A549 treated with CpdA at 1 μM for 4 hours (cell line): ENCODE measurements around the gene SYTL4. TPM values are rescaled to one million over a fixed set of nuclear protein-coding genes. Genes with fewer than 3 reads are reported as not detected.

ENCODE experiments used
- total RNA-seq: library from RNA; stranded (reverse); fragments of 200-300 nt; extraction: Qiagen RNA extraction; gene quantifications from 5 replicates; pipeline ENCODE4 v1.2.3, GENCODE V29; 2022; ENCODE audit warnings: low read depth

The SYTL4 gene
- 1.5 to 4.1 TPM (median 2.1 TPM) in 5 replicates for total RNA-seq

DNA sequence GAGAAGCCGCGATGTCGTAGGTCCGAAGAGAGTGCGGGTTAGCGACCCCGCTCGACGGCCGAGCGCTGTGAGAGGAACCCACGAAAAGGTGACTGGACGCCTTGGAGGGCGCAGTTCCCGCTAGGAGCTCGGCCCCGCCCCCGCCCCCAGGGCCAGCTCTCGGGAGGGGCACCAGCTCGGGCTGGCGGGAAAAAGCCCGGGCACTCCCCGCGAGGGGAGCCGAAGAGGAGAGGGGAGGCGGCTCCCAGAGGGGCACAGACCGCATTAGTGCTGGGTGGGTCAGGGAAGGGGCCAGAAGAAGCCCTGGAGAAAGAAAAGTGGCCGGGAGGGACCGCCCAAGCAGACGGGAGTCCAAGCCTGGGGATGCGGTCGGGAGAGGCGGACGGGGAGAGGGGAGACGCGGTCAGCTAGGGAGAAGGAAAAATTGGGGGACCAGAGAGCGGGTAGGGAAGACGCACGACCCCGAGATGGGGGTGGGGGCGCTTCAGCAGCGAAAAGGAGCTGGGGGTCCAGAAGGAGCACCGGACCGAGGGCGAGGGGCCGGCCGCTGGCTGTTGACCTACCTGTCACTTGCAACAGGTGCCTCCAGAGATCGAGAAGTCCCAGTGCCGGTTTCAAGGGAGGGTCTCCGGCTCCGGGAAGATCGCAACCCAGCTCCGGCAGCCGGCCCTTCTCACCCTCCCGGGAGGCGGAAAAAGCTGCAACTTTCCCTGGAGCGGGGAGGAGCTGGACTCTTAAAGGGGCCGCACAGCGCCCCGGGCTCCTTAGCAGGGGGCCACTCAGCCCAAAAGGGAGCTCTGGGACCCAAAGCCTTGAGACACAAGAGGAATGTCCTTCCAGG is at the start of gene SYTL4:
TSS of gene SYTL4 (minus strand) at position 681 of the 841 bp plus-strand sequence. CDS start 30,084 bp downstream, outside the sequence.

DNA sequence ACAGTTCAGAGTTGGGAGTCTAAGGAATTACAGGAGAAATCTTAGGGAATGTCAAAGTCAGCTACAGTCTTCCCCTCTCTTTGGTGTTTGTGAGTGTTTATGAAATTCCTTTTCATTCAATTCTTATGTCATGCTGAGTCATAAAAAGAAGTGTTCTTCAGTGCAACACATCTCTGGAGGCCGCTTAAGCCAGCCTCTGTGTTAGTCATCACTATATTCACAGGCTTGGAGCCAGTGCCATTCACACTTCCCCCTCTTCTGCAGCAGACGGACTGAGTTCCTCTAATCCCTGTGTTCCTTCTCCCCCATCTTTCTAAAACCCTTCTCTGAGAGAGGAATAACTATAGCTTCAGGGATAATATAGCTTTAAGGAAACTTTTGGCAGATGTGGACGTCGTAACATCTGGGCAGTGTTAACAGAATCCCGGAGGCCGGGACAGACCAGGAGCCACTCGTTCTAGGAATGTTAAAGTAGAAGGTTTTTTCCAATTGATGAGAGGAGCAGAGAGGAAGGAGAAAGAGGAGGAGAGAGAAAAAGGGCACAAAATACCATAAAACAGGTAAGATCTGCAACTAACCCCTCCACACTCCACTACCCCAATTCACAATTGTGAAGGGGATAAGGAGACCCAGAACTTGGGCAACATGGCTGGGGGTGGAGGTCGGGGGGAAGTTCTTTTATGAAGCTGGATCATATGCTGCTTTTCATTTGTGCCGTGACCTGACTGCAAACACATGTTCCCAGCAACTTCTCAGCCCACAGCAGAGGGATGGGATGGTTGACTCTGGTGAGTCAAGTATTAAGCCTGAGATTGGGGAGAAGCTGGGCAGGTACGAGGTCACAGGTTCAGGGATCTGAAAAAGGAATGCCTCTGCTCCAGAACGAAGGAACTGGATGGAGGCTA is 87.7 kb downstream of the SYTL4 start, which contains the start of gene SRPX2:
TSS of gene SRPX2 (plus strand) at position 244 of the 905 bp plus-strand sequence. CDS start 2,124 bp downstream, outside the sequence.

DNA sequence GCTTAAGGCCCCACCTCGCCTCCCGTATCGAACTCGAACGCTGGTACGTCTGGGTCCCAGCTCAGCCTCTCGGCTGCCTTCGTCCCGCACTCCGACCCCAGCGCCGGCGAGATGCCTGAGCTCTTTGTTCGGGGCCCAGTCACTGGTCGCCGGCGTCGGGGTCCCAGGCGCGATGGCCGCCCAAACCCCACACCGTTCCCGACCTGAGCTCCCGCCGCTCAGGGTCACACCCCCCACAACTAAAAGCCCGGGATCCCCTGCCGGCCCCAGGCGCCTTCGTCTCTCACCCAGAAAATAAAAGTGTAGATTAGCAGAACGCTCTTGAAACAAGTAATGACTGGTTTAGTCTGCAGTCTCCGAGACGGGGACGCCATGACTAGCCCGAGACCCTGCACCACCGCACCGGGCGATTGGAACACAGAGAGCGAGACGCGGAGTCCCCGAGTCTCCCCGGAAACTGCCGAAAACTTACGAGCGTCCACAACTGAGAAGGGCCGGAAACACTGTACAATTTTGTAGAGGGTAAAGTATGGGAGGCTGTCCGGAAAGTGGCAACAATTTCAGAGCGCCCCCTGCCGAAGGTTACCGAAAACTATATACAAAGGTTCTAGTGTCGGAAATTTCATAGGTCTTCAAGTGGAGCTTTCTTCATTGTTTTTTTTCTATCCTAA is 95.5 kb downstream of the SYTL4 start, which contains the start of gene TSPAN6:
TSS of gene TSPAN6 (minus strand) at position 486 of the 671 bp plus-strand sequence. CDS start at position 374, 112 bp downstream.

Other genes with a start within 250 kb of the SYTL4 start
- not detected in 5 replicates for gene TNMD, start 147.2 kb downstream of the SYTL4 start, total RNA-seq
- 36.5 to 44.1 TPM (median 39.5 TPM) in 5 replicates for gene TSPAN6, start 95.3 kb downstream of the SYTL4 start, total RNA-seq
- 2.2 to 3.1 TPM (median 3.0 TPM) in 5 replicates for gene SRPX2, start 87.9 kb downstream of the SYTL4 start, total RNA-seq
- gene CSTF2, start 88.3 kb upstream of the SYTL4 start, total RNA-seq: 32.2 to 35.5 TPM (median 33.7 TPM) in 5 replicates
- 0.03 to 0.17 TPM in 2 of 5 replicates, not detected in the others for gene NOX1, start 142.2 kb upstream of the SYTL4 start, total RNA-seq
- 0.16 to 0.30 TPM (median 0.26 TPM) in 5 replicates for gene XKRX, start 196.8 kb upstream of the SYTL4 start, total RNA-seq
- gene ARL13A, start 237.6 kb upstream of the SYTL4 start, total RNA-seq: 0.09 TPM in 2 of 5 replicates, not detected in the others